HG02571 (cell line): ENCODE data around the gene SS18L1.
A peak's percentile ranks its signal among the peaks of the same experiment; 100 is the strongest.

Experiments
- ATAC-seq: cut with Tn5 transposase; IDR thresholded peaks from one replicate; pipeline ENCODE4 v1.9.1; 2021; ENCODE audit warnings: mild to moderate bottlenecking, moderate library complexity; ENCODE audit not compliant: unreplicated experiment

SS18L1 gene

DNA sequence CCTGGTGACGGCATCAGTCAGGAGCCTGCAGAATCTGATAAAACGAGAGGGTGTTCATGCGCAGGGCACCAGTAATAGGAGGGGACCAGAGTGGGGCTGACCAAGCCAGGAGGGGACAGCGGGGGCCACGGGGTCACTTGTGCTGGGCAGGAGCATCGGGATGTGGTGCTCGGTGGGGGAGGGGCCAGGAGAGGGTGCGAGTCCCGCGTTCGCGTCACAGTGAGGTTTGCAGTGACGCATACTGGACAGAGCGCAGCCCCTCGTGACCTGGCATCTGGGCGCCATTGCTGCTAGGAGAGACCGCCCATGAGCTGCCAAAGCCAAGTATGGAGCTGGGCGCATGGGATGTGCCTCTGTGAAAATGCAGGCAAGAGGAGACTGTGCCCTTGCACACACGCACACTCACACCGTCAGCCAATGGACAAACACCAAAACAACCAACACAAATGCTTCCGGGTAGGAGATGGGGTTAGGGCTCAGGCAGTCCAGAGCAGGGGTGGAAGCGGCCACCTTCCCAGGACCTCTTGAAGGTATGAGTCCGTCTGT lies 25.4 kb downstream of the SS18L1 start:
- ATAC-seq, result no peak

DNA sequence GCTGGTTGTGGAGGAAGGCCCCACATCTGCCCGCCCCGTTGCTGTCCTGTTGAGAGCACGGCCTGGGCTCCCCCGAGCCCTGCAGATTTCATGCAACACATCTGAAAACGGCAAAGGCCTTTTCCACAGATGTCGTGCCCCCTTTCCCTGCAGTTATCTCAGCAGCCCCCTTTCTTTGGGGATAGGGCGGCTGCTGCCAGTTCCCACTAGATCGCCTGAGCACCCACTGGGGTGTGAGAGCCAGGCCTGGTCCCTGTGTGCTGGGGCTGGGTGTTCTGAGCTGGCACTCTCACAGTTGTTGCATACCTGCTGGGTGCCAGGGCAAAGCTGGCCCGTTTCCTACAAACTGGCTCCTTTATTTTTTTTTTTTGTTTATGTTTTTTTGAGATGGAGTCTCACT lies 27.0 kb downstream of the SS18L1 start:
- ATAC-seq, result no peak

DNA sequence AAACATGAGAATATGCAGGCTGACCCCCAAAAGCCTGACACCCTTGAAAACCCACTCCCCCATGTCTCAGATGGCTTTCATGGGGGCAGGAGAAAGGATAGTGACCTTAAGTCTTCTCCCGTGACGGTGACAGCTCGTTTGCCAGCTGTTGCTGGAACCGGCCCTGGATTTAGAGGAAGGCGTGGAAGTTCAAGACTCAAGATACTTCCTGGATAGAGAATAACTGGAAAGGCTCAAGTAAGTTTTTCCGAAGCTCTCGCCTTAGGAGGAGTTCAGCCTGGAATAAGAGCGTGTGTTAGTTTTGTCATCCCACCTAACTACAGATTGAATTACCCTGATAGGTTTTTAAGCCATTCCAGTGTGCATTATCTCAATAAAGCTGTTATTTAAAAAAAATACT lies 27.7 kb downstream of the SS18L1 start:
- no peak for ATAC-seq

DNA sequence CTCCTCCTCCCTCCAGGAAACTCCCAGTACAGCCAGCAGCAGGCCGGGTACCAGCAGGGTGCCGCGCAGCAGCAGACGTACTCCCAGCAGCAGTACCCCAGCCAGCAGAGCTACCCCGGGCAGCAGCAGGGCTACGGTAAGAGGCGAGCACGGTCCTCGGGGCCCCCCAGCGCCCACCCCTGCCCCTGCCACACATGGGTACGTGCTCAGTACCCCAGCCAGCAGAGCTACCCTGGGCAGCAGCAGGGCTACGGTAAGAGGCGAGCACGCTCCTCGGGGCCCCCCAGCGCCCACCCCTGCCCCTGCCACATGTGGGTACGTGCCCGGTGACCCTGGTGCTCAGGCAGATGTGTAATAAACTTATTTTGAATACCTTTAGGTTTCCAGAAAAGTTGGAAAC lies 29.1 kb downstream of the SS18L1 start:
- ATAC-seq, result no peak

DNA sequence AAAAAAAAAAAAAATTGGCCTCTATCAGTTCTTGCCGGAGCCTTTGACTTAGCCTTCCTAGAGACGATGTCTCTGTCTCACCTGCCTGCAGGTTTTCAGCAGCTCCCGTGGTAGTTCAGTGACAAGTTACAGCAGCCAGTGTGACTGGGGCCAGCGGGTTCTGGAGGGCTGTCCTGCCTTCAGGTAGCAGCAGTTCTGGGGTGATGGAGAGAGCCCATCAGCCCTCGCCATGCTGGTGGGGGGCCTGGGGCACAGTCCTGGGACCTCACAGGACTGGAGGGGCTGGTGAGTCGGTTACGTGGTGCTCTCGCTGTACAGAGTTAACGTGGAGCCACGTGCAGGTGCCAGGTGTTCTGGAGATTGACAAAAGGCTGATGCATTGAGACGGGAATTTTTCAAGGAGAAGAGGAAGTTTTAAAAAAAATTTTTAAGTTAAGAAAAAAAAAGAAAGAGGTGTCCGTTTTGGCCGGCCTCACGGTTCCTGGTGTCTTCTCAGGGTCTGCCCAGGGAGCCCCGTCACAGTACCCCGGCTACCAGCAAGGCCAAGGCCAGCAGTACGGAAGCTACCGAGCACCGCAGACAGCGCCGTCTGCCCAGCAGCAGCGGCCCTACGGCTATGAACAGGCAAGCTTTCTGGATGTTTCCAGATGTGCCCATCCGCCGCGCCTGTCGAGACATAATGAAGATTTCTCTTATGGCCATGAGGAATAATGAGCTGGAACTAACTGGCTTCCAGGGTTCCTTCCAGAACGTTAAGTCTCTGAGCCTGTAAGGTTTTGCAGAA lies 30.6 kb downstream of the SS18L1 start:
- no peak for ATAC-seq

DNA sequence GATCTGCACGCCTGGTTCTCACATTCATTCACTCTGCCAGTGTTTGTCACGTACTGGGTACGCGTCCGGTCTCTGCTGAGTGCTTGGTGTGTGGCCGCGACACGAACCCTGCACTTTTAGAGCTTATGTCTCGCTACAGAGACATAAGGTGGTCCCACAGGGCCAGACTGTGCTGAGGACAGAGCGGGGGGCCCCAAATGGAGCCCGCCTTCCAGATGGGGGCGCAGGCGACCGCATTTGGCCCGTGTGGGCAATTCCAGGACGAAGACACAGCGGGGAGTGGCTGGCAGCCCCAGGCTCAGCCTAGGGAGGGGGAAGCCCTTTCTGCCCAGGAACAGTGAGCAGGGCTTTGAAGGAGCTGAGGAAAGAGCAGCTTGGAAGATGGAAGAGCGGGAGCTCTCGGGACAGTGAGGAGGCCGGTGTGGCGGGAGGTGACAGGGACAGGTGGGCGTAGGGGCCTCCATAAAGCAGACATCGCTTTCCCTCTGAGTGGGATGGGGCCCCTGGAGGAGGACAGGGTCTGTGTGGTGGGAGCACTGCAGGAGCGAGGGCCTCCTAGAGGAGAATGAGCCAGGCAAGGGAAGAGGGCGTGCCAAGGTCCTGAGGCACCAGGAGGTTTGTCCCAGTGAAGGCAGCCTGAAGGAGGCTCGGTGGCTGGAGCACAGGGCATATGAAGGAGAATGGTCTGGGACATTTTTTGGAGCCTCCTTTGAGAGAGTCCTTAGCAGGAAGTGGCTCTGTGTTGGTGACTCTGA lies 31.5 kb downstream of the SS18L1 start:
- ATAC-seq, result no peak

DNA sequence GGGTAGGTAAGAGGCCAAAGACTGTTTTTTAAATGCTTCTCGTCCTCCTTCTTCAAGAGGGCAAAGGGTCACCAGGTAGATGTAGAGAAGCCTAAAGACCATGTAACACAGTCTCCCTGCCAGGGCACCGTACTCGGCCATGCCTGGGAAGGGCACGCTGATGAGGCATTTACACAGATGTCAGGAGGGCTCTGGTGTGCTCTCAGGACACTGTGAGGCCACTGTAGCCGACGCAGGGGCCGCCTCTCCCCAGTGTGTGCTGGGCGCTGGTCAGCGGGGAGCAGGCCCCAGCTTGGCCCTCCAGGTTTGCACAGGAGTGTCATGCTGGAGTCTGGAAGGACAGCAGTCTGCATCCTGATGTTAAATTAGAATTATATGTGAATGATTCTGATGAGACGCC lies 32.1 kb downstream of the SS18L1 start:
- ATAC-seq, result no peak

DNA sequence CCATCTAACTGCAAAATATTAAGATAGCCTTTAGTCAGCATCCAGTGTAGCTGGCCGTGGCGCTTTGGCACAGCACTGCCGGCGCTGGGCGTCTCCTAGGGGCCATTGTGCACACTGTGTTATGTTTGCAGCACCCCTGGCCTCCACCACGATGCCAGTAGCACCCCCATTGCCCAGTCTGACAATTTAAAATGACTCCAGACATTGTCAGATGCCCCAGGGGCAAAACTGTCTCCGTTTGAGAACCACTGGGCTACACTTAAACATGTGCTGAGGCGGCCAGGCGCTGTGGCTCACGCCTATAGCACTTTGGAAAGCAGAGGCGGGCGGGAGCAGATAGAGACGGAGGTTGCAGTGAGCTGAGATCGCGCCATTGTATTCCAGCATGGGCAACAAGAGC lies 33.3 kb downstream of the SS18L1 start:
- no peak for ATAC-seq

DNA sequence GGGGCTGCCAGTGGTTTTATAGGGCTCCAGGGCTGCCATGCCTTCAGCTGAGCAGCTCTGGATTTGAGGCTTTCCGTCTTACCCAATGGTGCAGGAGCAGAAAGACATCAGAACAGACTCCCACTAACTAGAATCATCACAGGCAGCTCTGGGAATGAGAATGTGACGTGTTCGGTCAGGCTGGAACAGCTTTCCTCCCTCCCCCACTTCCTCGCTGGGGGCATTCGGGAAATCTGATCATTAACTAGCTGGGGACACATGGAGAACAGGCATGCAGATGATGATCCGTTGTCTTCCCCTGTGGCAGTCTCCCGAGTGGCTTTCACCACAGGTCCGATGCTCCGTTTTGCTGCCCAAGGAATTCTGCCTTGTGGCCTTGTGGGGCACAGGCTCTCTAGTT lies 33.7 kb downstream of the SS18L1 start:
- ATAC-seq, result no peak

DNA sequence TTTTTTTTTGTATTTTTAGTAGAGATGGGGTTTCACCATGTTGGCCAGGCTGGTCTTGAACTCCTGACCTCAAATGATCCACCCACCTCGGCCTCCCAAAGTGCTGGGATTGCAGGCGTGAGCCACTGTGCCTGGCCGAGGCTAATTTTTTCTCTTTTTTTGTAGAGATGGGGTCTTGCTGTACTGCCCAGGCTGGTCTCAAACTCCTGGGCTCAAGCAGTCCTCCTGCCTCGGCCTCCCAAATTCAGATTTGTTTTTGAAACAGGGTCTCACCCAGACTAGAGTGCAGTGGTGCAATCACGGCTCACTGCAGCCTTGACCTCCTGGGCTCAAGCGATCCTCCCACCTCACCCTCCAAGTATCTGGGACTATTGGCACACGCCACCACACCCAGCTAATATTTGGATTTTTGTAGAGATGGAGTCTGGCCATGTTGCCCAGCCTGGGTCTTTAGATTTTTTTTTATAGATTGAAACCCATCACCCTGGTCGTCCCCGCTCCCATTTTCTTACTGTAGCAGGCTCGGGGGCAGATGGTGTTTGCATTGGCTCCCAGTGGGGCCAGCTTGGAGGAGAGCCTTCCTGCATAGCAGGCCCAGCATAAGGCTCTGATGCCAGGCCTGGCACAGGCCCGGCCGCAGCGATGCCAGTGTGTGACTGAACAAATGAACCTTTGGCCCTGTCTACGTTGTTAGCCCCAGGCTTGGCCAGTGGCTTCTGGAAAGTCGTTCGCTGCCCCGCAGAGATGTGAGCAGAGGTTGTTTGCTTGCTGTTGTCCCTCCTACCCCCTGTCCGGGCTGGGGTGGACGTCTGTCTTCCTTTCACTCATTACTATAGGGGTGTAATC lies 35.0 kb downstream of the SS18L1 start:
- no peak for ATAC-seq

DNA sequence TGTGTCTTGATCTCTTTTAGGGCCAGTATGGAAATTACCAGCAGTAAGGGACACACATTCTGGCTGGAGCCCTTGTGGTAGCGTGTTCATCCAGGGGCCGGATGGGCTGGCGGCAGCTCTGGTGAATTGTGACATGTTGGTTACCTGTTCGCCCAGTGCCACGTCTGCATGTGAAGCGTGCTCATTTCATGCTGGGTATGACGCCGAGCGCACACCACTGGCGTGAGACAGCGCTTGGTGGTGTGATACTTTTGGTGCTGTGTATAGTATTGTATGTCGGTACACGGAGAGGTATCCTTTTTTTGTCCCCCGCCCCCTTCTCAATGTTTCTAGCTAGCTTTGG lies 35.6 kb downstream of the SS18L1 start:
- no peak for ATAC-seq

DNA sequence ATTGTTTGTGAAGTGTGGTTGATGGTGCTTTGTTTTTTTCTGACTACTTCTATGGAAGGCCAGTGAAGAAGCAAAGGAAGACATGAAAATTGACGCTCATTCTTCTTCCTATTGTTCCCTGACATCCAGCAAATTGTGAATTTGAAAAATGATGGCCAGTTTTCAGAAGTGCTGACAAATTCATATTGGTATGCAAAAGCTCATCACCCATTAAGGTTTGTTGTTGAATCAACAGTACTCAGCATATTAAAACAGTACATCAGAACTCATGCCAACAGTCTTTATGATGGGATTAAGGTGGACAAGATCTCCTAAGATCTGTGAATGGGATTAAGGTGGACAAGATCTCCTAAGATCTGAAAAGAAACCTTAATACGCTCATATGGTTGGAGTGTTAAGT lies 38.2 kb downstream of the SS18L1 start:
- no peak for ATAC-seq

DNA sequence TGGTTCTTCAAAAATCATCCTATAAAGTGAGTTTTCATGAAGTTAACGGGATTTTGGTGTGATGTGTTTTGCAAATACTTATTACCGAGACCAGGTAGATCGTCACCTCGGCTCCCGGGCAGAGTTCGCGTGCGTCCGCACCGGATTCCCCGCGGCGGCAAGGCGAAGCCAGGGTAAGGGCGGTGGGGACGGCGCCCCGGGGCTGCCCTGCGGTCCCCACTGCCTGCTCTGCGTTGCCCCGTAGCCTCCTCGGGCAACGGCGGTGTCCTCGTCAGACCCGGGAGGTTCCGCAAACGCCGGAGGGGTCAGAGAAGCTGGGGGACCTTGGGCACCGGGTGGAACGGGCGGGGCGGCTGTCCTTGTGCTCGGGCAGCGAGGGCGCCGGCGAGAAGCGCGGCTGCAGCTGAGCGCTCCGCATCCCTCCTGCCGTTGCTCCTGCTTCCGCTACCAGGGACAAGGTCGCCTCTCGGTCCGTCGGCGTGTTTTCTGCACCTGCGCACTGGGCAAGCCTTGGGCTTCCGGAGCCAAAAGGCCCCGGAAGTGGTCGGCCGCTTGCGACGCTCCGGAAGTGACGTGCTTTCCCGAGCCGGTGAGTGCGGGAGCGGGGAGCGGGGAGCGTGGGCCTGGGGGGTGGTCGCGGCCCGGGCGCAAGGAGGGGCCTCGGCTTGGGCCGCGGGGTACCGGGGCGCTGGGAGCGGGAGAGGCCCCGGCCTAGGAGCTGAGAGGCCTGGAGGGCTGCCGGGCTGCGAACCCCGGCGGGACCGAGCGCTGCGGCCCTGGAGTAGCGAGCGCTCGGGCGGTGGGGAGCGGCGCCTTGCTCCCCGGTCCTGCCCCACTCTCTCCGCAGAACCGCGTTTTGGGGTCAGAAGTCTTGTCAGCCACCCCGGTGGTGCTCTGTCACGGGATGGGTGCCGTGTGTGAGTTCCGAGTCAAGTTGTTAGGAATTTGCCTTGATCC lies 39.2 kb downstream of the SS18L1 start, which contains the start of gene MTG2:
TSS of gene MTG2 (plus strand) at position 560 of the 957 bp plus-strand sequence. CDS start 10,393 bp downstream, outside the sequence.
- ATAC-seq, result peak; percentile 89

DNA sequence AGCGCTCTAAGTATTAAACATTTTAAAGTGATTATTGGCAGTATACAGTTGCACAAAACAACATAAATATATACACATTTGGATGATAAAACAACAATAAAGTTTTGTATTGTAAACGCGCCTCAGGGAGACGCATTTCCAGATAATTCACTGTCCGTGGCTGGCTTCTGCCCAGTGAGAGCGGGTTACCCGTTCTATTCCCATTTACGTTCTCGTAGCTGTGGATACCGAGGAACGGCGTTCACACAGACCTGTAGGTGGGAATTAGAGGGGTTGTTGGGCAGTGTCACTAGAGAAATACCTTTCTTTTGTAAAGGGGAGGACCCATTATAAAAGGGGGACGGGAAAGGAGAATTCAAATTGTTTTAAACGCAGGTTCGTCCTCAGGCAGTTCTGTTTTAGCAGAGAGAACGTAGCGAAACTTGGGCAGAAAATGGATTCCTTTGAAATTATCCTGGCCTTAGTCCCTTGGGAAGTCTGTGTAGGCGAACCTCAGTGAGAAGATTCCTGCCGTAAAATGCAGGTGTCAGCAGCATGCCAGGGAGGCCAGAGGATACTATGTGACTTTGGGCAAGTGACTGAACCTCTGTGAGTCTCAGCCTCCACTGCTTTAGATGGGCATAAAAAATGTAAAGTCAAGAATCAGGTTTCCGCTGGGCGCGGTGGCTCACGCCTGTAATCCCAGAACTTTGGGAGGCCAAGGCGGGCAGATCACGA lies 40.0 kb downstream of the SS18L1 start:
- ATAC-seq, result no peak

DNA sequence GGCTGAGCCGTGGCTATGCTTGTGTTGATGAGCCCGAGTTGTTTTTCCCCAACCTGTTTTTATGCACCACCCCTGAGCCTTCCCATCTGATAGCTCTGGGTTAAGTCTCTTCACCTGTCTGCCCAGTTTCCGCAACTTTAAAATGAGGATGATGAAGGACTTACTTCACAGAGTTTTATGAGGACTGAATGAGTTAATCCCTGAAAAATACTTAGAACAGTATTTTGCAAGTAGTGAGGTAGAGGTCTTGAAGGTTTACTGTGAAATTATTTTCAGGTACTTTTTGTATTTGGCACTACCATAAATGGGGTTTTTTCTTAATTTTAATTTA lies 42.5 kb downstream of the SS18L1 start:
- ATAC-seq, result no peak

DNA sequence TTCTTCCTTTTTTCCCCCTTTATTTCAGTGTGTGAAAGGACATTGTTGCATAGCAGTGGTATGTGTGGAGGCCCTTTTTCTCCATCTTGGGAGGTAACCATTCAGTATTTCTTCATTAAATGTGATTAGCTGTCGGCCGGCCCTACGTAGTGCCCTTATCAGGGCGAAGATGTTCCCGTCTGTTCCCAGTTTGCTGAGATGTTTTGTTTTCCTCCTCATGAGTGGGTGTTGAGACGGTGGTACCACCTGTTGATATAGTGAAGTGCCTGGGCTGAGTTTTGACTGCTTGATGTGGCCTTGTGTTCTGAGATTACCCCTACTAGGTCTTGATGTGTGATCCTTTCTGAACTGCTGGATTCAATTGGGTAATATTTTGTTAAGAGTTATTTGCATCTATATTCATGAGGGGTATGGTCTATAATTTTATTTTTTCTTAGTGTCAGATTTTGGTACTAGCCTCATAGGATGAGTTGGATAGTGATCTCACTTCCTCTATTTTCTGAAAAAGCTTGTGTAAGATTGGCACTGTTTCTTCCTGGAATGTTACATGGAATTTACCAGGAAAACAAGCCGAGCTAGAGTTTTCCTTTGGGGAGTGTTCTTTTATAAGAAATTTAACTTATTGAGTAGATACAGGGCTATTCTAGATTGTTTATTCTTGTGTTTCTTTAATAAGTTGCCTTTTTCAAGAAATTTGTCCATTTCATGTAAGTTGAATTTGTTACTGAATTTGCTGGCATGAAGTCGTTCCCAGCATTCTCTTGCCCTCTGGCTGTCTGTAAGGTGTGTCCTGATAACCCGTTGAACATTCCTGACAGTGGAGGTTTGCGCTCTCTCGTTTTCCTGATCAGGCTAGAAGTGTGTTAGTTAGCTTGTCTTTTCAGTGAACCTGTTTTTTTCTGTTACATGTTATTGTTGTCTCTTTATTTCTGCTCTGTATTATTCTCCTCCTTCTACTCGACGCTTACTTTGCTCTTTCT lies 43.6 kb downstream of the SS18L1 start:
- ATAC-seq, result no peak

DNA sequence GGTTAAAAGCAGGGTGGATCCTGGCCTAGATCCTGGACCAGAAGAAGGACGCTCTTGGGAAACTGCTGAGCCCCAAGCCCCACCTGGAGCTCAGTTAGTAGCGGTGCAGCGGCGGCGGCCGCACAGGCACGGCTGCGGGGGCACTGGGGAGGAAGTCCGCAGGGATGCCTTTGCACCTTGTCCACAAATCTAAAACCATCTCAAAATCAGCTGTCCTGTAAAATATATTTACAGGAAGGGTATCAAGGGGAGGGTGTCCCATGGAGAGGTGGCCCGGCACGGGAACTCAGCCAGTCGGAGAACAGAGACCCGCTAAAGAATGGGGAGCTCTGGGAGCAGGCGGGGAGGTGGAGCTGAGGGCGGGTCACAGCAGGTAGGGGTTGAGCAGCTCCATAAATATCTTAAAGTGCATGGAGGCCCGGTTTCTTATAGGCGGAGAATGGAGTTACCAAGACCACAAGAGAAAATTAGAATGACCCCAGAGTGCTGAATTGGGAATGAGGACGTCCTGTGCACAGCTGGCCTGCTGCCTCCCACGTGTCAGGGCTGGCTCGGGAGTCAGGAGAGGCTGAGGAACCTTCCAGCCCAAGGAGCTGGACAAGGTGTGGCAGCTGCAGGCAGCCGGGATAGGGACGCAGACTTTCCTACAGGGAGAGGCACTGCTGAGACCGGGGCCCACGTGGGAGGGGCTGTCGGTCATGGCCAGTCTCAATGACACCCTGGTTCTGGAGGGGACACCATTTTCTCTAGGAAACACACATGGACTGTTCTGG lies 47.3 kb downstream of the SS18L1 start:
- ATAC-seq, result no peak
